ENCODE data around the gene FLT3LG. TPM values are rescaled to one million over a fixed set of nuclear protein-coding genes. Genes with fewer than 3 reads are reported as not detected.

FLT3LG gene
- total and polyA plus RNA-seq, 9 of the 15 experiments (the other 6 are each of a cell fraction or from before 2014, with no cell fraction given): 0.31 to 6.4 (median 1.1) TPM

DNA sequence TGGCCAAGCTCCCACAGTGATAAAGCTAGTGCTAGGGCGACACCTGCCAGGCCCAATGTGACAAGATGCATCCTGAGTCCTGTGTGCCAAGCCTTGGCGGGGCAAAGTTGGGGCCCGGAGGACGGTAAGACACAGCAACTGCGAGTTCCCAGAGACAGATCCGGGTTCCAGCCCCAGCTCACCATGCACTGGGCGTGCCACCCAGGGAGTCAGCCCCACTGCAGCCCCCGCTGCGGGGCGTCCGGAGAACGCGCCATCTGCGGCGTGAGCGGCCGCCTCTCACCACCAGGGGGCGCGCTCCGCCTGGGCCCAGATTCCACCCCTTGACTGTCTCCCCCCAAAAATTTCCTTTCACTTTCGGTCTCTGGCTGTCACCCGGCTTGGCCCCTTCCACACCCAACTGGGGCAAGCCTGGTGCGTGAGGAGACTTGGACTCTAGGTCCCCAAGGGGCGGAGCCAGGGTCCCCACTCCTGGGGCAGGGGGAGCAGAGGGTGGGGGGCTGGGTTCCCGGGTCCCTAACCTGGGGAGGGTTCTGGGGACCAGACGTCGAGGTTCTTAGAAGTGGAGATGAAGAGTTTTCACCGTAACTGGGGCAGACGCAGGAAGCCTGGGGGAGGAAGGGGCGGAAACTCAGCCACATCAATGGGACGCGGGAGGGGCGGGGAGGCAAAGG is at the start of gene FLT3LG (continued):
- TF ChIP-seq HNRNPH1 (optimal IDR thresholded peaks at IDR 0.05; ENCODE audit: low read depth, low read length) (no peak), CHD1 (IDR thresholded peaks at IDR 0.05; ENCODE audit: low read length) (no peak), KAT8 (IDR thresholded peaks at IDR 0.05; ENCODE audit: low read depth) (no peak), ARHGAP35 (IDR thresholded peaks at IDR 0.05; ENCODE audit: partially characterized antibody) (no peak), SRSF7 (optimal IDR thresholded peaks at IDR 0.05; ENCODE audit: low read depth, low read length) (no peak), RNF2 (IDR thresholded peaks at IDR 0.05) (no peak), BCOR (IDR thresholded peaks at IDR 0.05) (no peak), SRF (CRISPR knock-in tag; IDR thresholded peaks at IDR 0.05) (peak in 1 of 2 experiments; percentile 41; a peak in 1 of 4 replicates), TCF7L2 (IDR thresholded peaks at IDR 0.05; ENCODE audit: low read depth, low read length) (no peak), HSF4 (CRISPR knock-in tag; IDR thresholded peaks at IDR 0.05; ENCODE audit: borderline replicate concordance) (no peak), TFE3 (CRISPR knock-in tag; IDR thresholded peaks at IDR 0.05) (no peak), XRCC5 (IDR thresholded peaks at IDR 0.05; ENCODE audit: low read depth, low read length) (peak; percentile 87; the same call in 1 of the 2 replicates), HOXB6 (CRISPR knock-in tag; IDR thresholded peaks at IDR 0.05; ENCODE audit: borderline replicate concordance) (no peak), CCNT2 (IDR thresholded peaks at IDR 0.05; ENCODE audit: borderline replicate concordance, extremely low read depth, insufficient read length, low read depth, low read length) (peak; percentile 46), PRPF4 (IDR thresholded peaks at IDR 0.05; ENCODE audit: insufficient read depth, low read depth, low read length, poor library complexity, severe bottlenecking) (no peak), RHOXF2B (CRISPR knock-in tag; conservative IDR thresholded peaks at IDR 0.05) (no peak), ZNF174 (CRISPR knock-in tag; IDR thresholded peaks at IDR 0.05) (no peak), ZSCAN32 (CRISPR knock-in tag; IDR thresholded peaks at IDR 0.05) (no peak), ZNF41 (CRISPR knock-in tag; conservative IDR thresholded peaks at IDR 0.05) (no peak), XRCC4 (IDR thresholded peaks at IDR 0.05; ENCODE audit: extremely low read depth, insufficient read depth, insufficient read length) (no peak), PTTG1 (tag; IDR thresholded peaks at IDR 0.05; ENCODE audit: low read depth) (no peak), ZNF253 (CRISPR knock-in tag; conservative IDR thresholded peaks at IDR 0.05) (no peak), SIX5 (IDR thresholded peaks at IDR 0.05; ENCODE audit: borderline replicate concordance in 1 of 2, insufficient read depth in 1 of 2, low read depth in 1 of 2, low read length in 2 of 2) (no peak)
- TF ChIP-seq, protein P1, sequence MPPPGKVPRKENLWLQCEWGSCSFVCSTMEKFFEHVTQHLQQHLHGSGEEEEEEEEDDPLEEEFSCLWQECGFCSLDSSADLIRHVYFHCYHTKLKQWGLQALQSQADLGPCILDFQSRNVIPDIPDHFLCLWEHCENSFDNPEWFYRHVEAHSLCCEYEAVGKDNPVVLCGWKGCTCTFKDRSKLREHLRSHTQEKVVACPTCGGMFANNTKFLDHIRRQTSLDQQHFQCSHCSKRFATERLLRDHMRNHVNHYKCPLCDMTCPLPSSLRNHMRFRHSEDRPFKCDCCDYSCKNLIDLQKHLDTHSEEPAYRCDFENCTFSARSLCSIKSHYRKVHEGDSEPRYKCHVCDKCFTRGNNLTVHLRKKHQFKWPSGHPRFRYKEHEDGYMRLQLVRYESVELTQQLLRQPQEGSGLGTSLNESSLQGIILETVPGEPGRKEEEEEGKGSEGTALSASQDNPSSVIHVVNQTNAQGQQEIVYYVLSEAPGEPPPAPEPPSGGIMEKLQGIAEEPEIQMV (tag; conservative IDR thresholded peaks at IDR 0.05; ENCODE audit: low read depth): no peak
- TF ChIP-seq, protein P2, sequence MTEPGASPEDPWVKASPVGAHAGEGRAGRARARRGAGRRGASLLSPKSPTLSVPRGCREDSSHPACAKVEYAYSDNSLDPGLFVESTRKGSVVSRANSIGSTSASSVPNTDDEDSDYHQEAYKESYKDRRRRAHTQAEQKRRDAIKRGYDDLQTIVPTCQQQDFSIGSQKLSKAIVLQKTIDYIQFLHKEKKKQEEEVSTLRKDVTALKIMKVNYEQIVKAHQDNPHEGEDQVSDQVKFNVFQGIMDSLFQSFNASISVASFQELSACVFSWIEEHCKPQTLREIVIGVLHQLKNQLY (CRISPR knock-in tag; conservative IDR thresholded peaks at IDR 0.05): no peak
